ENCODE results near the gene ISLR. TPM values are rescaled to one million over a fixed set of nuclear protein-coding genes. Genes with fewer than 3 reads are reported as not detected.

The ISLR gene
- total and polyA plus RNA-seq, 4 donors: 2.4 to 4.2 (median 3.5) TPM

GRCh38 chr15:74129586-74130154 lies 43.8 kb upstream of the ISLR start (continued):
- TF ChIP-seq, protein P1, sequence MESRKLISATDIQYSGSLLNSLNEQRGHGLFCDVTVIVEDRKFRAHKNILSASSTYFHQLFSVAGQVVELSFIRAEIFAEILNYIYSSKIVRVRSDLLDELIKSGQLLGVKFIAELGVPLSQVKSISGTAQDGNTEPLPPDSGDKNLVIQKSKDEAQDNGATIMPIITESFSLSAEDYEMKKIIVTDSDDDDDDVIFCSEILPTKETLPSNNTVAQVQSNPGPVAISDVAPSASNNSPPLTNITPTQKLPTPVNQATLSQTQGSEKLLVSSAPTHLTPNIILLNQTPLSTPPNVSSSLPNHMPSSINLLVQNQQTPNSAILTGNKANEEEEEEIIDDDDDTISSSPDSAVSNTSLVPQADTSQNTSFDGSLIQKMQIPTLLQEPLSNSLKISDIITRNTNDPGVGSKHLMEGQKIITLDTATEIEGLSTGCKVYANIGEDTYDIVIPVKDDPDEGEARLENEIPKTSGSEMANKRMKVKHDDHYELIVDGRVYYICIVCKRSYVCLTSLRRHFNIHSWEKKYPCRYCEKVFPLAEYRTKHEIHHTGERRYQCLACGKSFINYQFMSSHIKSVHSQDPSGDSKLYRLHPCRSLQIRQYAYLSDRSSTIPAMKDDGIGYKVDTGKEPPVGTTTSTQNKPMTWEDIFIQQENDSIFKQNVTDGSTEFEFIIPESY (IDR thresholded peaks at IDR 0.05): no peak
- TF ChIP-seq SP1 (IDR thresholded peaks at IDR 0.05) (no peak), EGR1 (IDR thresholded peaks at IDR 0.05; ENCODE audit: low read depth in 2 of 2) (no peak), TAF1 (conservative IDR thresholded peaks at IDR 0.05) (no peak), FOXA1 (IDR thresholded peaks at IDR 0.05) (no peak), ATF3 (IDR thresholded peaks at IDR 0.05) (no peak), GABPA (IDR thresholded peaks at IDR 0.05 in 1 of 2, conservative IDR thresholded peaks at IDR 0.05 in 1 of 2) (no peak), CTCF (IDR thresholded peaks at IDR 0.05; ENCODE audit: low read depth, low read length, missing input control) (no peak), RXRA (IDR thresholded peaks at IDR 0.05) (no peak)
- TF ChIP-seq, protein P2, sequence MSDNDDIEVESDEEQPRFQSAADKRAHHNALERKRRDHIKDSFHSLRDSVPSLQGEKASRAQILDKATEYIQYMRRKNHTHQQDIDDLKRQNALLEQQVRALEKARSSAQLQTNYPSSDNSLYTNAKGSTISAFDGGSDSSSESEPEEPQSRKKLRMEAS (IDR thresholded peaks at IDR 0.05): no peak

DNA sequence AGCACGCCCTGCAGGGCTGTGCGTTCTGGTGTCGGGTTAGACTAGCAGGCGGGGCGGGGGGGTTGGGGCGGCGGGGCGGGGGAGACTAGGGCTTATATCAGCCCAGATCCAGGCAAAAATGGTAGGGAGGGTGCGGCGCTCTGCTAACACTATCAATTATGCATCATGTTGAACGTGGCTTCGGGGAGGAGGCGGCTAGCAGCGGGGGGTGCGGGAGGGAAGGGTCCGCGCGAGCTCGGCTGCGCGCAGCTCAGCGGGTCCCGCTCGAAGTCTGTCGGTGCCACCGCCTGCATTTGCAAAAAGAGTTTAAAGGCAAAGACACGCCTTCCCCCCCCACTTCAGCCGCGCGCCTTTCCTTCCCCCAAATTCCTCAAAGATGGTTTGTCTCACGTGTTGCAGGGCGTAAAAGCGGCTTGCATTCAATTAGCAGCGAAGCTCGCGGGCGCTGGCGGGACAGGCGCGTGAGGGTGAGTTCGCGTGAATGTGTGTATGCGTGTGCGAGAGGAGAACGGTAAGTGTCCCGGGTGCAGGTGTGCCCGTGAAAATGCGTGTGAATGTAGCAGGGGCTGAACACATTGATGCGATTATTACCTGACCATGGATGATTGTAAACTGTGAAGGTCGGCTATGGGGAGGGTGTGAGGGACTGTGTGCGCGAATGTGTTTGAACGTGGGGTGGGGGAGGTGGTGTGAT lies 43.2 kb upstream of the ISLR start, which contains the start of gene ISLR2:
TSS of gene ISLR2 (plus strand) at position 432 of the 694 bp plus-strand sequence. CDS start 2,169 bp downstream, outside the sequence.
- no peak for DNase-seq (ENCODE audit: low spot score)
- WGBS: 4% methylated on average over 53 of the region's 53 CpGs
- Histone ChIP-seq H3K36me3 (ENCODE audit: control insufficient read depth in 4 of 4, insufficient read depth in 3 of 4, low read depth in 1 of 4, low read length in 3 of 4) (no peaks in the 10 kb centered on the region), H3K9ac (ENCODE audit: low read depth in 1 of 2, low read length in 2 of 2) (no peak within 1 kb of the TSS), H3K9me3 (ENCODE audit: control insufficient read depth in 4 of 4, low read length in 3 of 4) (peaks cover 0 to 3% (median 0%) of the 10 kb centered on the region in 4 donors), H3K4me1 (ENCODE audit: control insufficient read depth in 4 of 4, insufficient read depth in 4 of 4, low read length in 3 of 4) (peaks cover 15 to 59% (median 23%) of the 10 kb centered on the region in 4 donors), H3K4me3 (ENCODE audit: low read depth in 1 of 3, low read length in 3 of 3) (no peak within 1 kb of the TSS), H3K27me3 (ENCODE audit: control insufficient read depth in 4 of 4, insufficient read depth in 4 of 4, low read length in 3 of 4) (peaks cover 12 to 21% (median 16%) of the 10 kb centered on the region in 4 donors), H3K27ac (ENCODE audit: low read depth in 1 of 2, low read length in 2 of 2) (no peak within 1 kb of the TSS)
- no peak for TF ChIP-seq FOXA2 (IDR thresholded peaks at IDR 0.05)
- TF ChIP-seq ATF3 (IDR thresholded peaks at IDR 0.05): no peak
- no peak for TF ChIP-seq TAF1 (conservative IDR thresholded peaks at IDR 0.05)
- TF ChIP-seq SP1 (IDR thresholded peaks at IDR 0.05): no peak
- TF ChIP-seq RXRA (IDR thresholded peaks at IDR 0.05): no peak
- TF ChIP-seq RAD21 (IDR thresholded peaks at IDR 0.05): no peak
- TF ChIP-seq, protein P1 (IDR thresholded peaks at IDR 0.05): no peak
- TF ChIP-seq YY1 (IDR thresholded peaks at IDR 0.05): no peak
